HEK293 (cell line): ENCODE results near the gene STAC.

Experiments used
- CTCF ChIA-PET: fragments of 350-600 bp; formaldehyde crosslinking; extraction: SDS; loops from one replicate; lab custom pipeline; 2021; ENCODE audit warnings: antibody characterized with exemption; lab: Yijun Ruan, JAX
- POLR2A ChIA-PET: fragments of 300-600 bp; formaldehyde crosslinking; extraction: SDS; loops from one replicate; lab custom pipeline; 2020; ENCODE audit warnings: antibody characterized with exemption, inconsistent platforms; lab: Yijun Ruan, JAX
- H3K27ac ChIP-seq: fragments of 200-500 bp; sonication (Bioruptor generic); 2 replicates; pipeline ENCODE4 v1.5.1; 2014; ENCODE audit warnings: low read depth, low read length, control low read depth, inconsistent platforms; ENCODE audit errors: extremely low read depth
- H3K36me3 ChIP-seq, 2 experiments: fragments of 200-500 bp in 1 of 2; sonication (Bioruptor generic) in 1 of 2; 1 replicate in 1 of 2; 2 replicates in 1 of 2; pipeline ENCODE4 v1.5.1; 2014 to 2017; ENCODE audit warnings: inconsistent platforms in 2 of 2, low read length in 2 of 2; ENCODE audit not compliant: control insufficient read depth in 2 of 2, insufficient read depth in 1 of 2
- H3K4me1 ChIP-seq: fragments of 200-500 bp; sonication (Bioruptor generic); 2 replicates; pipeline ENCODE4 v1.5.1; 2014; ENCODE audit warnings: mild to moderate bottlenecking, low read length, inconsistent platforms; ENCODE audit not compliant: control insufficient read depth, insufficient read depth
- H3K4me3 ChIP-seq: 2 replicates; pipeline ENCODE4 v1.5.1; 2011; ENCODE audit warnings: low read depth, mild to moderate bottlenecking, control low read depth, low read length, moderate library complexity
- H3K9me3 ChIP-seq: fragments of 200-500 bp; sonication (Bioruptor generic); 2 replicates; pipeline ENCODE4 v1.5.1; 2014; ENCODE audit warnings: low read depth, low read length, inconsistent platforms; ENCODE audit not compliant: control insufficient read depth, insufficient read depth
- KLF1 ChIP-seq: fragments of 450-650 bp; formaldehyde crosslinking; IDR thresholded peaks from 2 replicates; pipeline ENCODE4 v1.5.1; 2016; ENCODE audit warnings: missing biosample characterization, missing genetic modification characterization
- KLF9 ChIP-seq: fragments of 450-650 bp; formaldehyde crosslinking; IDR thresholded peaks from 2 replicates; pipeline ENCODE4 v1.5.1; 2016; ENCODE audit warnings: missing biosample characterization, missing genetic modification characterization, low read depth
- SCRT1 ChIP-seq: fragments of 450-650 bp; formaldehyde crosslinking; IDR thresholded peaks from 2 replicates; pipeline ENCODE4 v1.5.1; 2016; ENCODE audit warnings: missing biosample characterization, missing genetic modification characterization, borderline replicate concordance
- TCF7L2 ChIP-seq: IDR thresholded peaks from 2 replicates; pipeline ENCODE4 v1.6.1; 2011; ENCODE audit warnings: low read depth, mild to moderate bottlenecking, inconsistent platforms, low read length, moderate library complexity, borderline replicate concordance
- ZBTB20 ChIP-seq: fragments of 450-650 bp; formaldehyde crosslinking; IDR thresholded peaks from 2 replicates; pipeline ENCODE4 v1.5.1; 2016; ENCODE audit warnings: missing biosample characterization, missing genetic modification characterization
- ZFP69B ChIP-seq: fragments of 450-650 bp; formaldehyde crosslinking; IDR thresholded peaks from 2 replicates; pipeline ENCODE4 v1.5.1; 2016; ENCODE audit warnings: missing biosample characterization, missing genetic modification characterization
- ZNF10 ChIP-seq: fragments of 450-650 bp; formaldehyde crosslinking; IDR thresholded peaks from 2 replicates; pipeline ENCODE4 v1.5.1; 2017; ENCODE audit warnings: missing biosample characterization, missing genetic modification characterization
- ZNF138 ChIP-seq: fragments of 450-650 bp; formaldehyde crosslinking; IDR thresholded peaks from 2 replicates; pipeline ENCODE4 v1.5.1; 2016; ENCODE audit warnings: missing biosample characterization, missing genetic modification characterization, borderline replicate concordance
- ZNF155 ChIP-seq: fragments of 450-650 bp; formaldehyde crosslinking; IDR thresholded peaks from 2 replicates; pipeline ENCODE4 v1.5.1; 2016; ENCODE audit warnings: missing biosample characterization, missing genetic modification characterization
- ZNF24 ChIP-seq: fragments of 450-650 bp; formaldehyde crosslinking; IDR thresholded peaks from 2 replicates; pipeline ENCODE4 v1.5.1; 2016; ENCODE audit warnings: missing biosample characterization, missing genetic modification characterization
- ZNF274 ChIP-seq, 2 experiments: fragments of 200-500 bp in 1 of 2; fragments of 450-650 bp in 1 of 2; sonication (Bioruptor generic) in 1 of 2; formaldehyde crosslinking in 1 of 2; IDR thresholded peaks; 2 replicates each; pipeline versions ENCODE4 v1.5.1 to v1.6.1; 2014 to 2016; ENCODE audit warnings: borderline replicate concordance in 1 of 2, inconsistent platforms in 1 of 2, low read length in 1 of 2, missing biosample characterization in 1 of 2, missing genetic modification characterization in 1 of 2
- ZNF37A ChIP-seq: fragments of 450-650 bp; IDR thresholded peaks from 2 replicates; pipeline ENCODE4 v1.5.1; 2018; ENCODE audit warnings: missing biosample characterization, missing genetic modification characterization
- ZNF624 ChIP-seq: fragments of 450-650 bp; formaldehyde crosslinking; IDR thresholded peaks from 2 replicates; pipeline ENCODE4 v1.5.1; 2017; ENCODE audit warnings: missing biosample characterization, missing genetic modification characterization
- ZNF777 ChIP-seq: fragments of 450-650 bp; formaldehyde crosslinking; IDR thresholded peaks from 2 replicates; pipeline ENCODE4 v1.5.1; 2017; ENCODE audit warnings: missing biosample characterization, missing genetic modification characterization, borderline replicate concordance
- TF ChIP-seq, protein P1 (sequence below): fragments of 450-650 bp; formaldehyde crosslinking; IDR thresholded peaks from 2 replicates; pipeline ENCODE4 v1.5.1; 2016; ENCODE audit warnings: missing biosample characterization, missing genetic modification characterization
- TF ChIP-seq, protein P2 (sequence below): fragments of 450-650 bp; formaldehyde crosslinking; conservative IDR thresholded peaks from 2 replicates; pipeline ENCODE4 v1.5.1; 2016; ENCODE audit warnings: low read depth, missing biosample characterization, missing genetic modification characterization
- TF ChIP-seq, protein P3 (sequence below): fragments of 450-650 bp; formaldehyde crosslinking; IDR thresholded peaks from 2 replicates; pipeline ENCODE4 v1.5.1; 2016; ENCODE audit warnings: missing biosample characterization, missing genetic modification characterization
- TF ChIP-seq, protein P4 (sequence below): fragments of 450-650 bp; formaldehyde crosslinking; IDR thresholded peaks from 2 replicates; pipeline ENCODE4 v1.5.1; 2016; ENCODE audit warnings: missing biosample characterization, missing genetic modification characterization, low read depth

STAC gene

DNA sequence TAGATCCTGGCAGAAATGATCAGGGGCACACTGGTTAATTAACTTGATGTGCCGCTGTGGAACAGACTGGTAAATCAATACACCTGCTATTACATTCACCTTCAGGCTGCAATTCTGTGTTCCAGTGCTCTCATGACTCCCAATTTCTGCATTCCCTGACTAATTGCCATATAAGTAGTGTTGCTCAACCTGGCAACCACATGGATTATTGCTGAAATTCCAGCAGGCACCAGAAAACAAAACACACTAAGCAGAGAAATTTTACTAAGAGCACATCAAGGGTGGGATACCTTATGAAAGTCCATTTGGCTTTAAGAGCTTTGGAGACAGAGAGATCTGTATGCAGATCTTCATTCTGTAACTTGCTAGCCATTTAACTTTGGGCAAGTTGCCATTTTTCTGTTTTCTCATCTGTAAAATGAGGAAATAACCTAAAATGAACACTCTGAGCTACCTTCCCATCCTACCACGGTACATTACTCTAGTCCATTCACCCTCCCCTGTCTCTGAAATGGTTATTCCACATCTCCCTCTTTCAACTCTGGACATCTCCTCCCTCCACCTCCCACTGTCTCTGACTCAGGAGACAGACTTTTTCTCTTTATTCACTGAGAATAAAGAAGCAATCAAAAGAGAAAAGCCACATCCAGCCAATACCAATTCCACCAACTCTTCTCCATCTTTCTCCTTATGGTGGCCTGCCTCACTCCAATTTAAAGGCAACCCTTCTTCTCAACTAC is 54.6 kb downstream of the STAC start:
- no peak for TF ChIP-seq ZNF777 (tag by site-specific recombination)
- TF ChIP-seq ZNF37A, result no peak
- no peak for TF ChIP-seq ZNF10 (tag by site-specific recombination)
- TF ChIP-seq ZNF624 (tag by site-specific recombination), result no peak
- TF ChIP-seq, protein P1, sequence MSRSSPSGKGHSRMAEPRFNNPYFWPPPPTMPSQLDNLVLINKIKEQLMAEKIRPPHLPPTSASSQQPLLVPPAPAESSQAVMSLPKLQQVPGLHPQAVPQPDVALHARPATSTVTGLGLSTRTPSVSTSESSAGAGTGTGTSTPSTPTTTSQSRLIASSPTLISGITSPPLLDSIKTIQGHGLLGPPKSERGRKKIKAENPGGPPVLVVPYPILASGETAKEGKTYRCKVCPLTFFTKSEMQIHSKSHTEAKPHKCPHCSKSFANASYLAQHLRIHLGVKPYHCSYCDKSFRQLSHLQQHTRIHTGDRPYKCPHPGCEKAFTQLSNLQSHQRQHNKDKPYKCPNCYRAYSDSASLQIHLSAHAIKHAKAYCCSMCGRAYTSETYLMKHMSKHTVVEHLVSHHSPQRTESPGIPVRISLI (tag by site-specific recombination), result no peak
- TF ChIP-seq ZNF155, result no peak
- no peak for TF ChIP-seq ZBTB20 (tag by site-specific recombination)
- no peak for TF ChIP-seq KLF1
- TF ChIP-seq ZNF138 (tag by site-specific recombination), result no peak
- TF ChIP-seq ZNF274 (IDR thresholded peaks at IDR 0.05; ENCODE audit: low read length), result no peak
- TF ChIP-seq ZNF274 (tag by site-specific recombination; IDR thresholded peaks at IDR 0.05; ENCODE audit: borderline replicate concordance), result no peak
- TF ChIP-seq SCRT1 (tag by site-specific recombination), result no peak
- TF ChIP-seq, protein P2, sequence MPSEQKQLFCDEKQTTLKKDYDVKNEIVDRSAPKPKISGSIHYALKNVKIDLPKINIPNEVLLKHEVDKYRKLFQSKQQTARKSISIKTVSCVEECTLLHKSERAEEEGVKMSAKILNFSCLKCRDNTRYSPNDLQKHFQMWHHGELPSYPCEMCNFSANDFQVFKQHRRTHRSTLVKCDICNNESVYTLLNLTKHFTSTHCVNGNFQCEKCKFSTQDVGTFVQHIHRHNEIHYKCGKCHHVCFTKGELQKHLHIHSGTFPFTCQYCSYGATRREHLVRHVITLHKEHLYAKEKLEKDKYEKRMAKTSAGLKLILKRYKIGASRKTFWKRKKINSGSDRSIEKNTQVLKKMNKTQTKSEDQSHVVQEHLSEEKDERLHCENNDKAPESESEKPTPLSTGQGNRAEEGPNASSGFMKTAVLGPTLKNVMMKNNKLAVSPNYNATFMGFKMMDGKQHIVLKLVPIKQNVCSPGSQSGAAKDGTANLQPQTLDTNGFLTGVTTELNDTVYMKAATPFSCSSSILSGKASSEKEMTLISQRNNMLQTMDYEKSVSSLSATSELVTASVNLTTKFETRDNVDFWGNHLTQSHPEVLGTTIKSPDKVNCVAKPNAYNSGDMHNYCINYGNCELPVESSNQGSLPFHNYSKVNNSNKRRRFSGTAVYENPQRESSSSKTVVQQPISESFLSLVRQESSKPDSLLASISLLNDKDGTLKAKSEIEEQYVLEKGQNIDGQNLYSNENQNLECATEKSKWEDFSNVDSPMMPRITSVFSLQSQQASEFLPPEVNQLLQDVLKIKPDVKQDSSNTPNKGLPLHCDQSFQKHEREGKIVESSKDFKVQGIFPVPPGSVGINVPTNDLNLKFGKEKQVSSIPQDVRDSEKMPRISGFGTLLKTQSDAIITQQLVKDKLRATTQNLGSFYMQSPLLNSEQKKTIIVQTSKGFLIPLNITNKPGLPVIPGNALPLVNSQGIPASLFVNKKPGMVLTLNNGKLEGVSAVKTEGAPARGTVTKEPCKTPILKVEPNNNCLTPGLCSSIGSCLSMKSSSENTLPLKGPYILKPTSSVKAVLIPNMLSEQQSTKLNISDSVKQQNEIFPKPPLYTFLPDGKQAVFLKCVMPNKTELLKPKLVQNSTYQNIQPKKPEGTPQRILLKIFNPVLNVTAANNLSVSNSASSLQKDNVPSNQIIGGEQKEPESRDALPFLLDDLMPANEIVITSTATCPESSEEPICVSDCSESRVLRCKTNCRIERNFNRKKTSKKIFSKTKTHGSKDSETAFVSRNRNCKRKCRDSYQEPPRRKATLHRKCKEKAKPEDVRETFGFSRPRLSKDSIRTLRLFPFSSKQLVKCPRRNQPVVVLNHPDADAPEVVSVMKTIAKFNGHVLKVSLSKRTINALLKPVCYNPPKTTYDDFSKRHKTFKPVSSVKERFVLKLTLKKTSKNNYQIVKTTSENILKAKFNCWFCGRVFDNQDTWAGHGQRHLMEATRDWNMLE (tag by site-specific recombination), result no peak
- TF ChIP-seq, protein P3, sequence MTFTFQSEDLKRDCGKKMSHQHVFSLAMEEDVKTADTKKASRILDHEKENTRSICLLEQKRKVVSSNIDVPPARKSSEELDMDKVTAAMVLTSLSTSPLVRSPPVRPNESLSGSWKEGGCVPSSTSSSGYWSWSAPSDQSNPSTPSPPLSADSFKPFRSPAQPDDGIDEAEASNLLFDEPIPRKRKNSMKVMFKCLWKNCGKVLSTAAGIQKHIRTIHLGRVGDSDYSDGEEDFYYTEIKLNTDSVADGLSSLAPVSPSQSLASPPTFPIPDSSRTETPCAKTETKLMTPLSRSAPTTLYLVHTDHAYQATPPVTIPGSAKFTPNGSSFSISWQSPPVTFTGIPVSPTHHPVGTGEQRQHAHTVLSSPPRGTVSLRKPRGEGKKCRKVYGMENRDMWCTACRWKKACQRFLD, result no peak
- no peak for TF ChIP-seq TCF7L2
- no peak for TF ChIP-seq ZNF24 (tag by site-specific recombination)
- no peak for TF ChIP-seq ZFP69B
- TF ChIP-seq, protein P4, sequence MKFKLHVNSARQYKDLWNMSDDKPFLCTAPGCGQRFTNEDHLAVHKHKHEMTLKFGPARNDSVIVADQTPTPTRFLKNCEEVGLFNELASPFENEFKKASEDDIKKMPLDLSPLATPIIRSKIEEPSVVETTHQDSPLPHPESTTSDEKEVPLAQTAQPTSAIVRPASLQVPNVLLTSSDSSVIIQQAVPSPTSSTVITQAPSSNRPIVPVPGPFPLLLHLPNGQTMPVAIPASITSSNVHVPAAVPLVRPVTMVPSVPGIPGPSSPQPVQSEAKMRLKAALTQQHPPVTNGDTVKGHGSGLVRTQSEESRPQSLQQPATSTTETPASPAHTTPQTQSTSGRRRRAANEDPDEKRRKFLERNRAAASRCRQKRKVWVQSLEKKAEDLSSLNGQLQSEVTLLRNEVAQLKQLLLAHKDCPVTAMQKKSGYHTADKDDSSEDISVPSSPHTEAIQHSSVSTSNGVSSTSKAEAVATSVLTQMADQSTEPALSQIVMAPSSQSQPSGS, result no peak
- TF ChIP-seq KLF9 (tag by site-specific recombination), result no peak
- TF ChIP-seq, all 188 proteins: peak for 0
- CTCF ChIA-PET, result no interaction called here
- Histone ChIP-seq H3K9me3 (no peaks in the 10 kb centered on the region), H3K36me3 (no peaks in the 10 kb centered on the region), H3K27ac (no peak overlapping the region), H3K4me1 (no peaks in the 10 kb centered on the region), H3K4me3 (no peak overlapping the region)
- POLR2A ChIA-PET, result no interaction called here
